GM21786 (cell line): Measurements from ENCODE around the gene B4GALT5.
"Not testable (repeated sequence)": the region's sequence is repeated elsewhere in the genome, so short reads cannot be mapped to it uniquely, and the experiment has no call there.

ENCODE experiments used
- ATAC-seq: cut with Tn5 transposase; IDR thresholded peaks from one replicate; pipeline ENCODE4 v1.9.1; 2021; ENCODE audit not compliant: unreplicated experiment

Gene B4GALT5, protein sequence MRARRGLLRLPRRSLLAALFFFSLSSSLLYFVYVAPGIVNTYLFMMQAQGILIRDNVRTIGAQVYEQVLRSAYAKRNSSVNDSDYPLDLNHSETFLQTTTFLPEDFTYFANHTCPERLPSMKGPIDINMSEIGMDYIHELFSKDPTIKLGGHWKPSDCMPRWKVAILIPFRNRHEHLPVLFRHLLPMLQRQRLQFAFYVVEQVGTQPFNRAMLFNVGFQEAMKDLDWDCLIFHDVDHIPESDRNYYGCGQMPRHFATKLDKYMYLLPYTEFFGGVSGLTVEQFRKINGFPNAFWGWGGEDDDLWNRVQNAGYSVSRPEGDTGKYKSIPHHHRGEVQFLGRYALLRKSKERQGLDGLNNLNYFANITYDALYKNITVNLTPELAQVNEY

DNA sequence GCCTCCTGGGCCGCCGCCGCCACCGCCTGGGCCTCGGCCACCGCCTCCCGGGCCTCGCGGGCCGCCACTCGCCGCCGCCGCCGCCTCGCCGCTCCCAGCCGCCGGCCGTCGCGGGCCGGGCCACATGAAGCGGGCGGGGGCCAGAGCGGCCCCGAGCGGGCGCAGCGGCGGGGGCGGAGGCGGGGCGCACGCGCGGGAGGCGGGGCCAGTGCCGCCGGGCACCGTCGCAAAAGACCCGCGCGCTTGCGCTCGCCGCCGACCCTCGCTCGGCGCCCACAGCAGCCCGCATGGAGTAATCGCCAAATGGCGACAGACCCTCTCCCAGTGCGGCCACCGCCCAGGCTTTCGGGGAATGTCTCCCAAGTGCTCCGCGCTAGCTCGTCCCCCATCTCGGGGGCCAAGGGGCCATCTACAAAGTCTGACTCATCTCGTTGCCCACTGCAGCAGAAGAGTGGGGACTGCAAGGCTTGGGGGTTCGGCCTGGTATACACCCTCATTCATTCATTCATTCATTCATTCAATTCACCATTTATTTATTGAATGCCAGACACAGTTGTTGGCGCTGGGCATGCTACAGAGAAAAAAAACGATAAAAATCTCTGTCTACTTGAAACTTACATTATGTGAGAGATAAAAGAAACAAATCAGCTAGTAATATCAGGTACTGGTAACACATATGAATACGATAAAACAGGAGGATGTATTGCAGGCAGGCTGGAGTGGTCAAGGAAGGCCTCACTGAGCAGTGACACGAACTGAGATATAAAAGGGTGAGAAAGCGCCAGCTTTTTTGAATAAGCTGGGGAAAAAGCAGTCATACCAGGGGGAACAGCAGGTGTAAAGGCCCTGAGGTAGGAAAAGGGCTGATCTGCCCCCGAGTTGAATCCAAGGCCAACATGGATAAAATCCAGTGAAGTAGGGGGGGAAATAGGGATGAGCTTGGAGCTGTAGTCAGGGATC lies at the start of gene B4GALT5:
B4GALT5 (minus strand) TSS at position 126 of the 960 bp plus-strand sequence. CDS start 188 bp downstream, outside the sequence.
- ATAC-seq: peak; percentile 72

DNA sequence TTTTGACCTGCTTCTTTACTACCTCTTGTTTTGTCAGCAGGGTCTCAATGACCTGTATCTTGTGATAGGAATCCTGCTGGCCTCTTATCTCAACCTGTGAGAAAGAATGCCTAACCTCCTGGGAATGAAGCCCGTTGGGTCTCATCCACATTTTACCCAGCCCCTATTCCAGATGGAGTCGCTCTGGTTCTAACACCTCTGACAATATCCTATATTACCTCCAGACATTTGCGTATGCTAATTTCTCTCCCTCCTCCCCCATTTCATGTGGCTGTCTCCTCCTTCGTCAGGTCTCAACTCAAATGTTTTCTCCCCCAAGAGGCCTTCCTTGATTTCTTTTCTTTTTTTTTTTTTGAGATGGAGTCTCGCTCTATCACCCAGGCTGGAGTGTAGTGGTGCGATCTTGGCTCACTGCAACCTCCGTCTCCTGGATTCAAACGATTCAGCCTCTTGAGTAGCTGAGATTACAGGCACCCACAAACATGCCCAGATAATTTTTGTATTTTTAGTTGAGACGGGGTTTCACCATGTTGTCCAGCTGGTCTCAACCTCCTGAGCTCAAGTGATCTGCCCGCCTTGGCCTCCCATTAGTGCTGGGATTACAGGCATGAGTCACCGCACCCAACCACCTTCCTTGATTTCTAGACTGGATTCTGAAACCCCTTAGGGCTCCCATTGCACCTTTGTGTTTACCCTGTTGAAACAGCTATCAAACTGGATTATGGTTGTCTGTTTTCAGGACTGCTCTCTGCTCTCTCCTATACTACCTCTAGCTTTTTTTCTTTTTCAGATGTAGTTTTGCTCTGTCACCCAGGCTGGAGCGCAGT lies 49.5 kb upstream of the B4GALT5 start:
- ATAC-seq: no peak

DNA sequence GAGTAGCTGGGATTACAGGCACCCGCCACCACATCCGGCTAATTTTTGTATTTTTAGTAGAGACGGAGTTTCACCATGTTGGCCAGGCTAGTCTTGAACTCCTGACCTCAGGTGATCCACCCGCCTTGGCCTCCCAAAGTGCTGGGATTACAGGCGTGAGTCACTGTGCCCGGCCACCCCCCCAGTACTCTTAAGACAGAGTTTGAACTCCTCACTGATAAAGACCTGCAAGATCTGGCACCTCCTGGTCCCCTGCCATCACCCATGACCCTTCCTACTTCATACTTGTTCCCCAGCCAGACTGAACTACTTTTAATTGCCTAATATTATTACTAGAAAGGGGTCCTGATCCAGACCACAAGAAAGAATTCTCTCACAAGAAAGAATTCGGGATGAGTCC lies 48.2 kb upstream of the B4GALT5 start:
- ATAC-seq: not testable (repeated sequence)

DNA sequence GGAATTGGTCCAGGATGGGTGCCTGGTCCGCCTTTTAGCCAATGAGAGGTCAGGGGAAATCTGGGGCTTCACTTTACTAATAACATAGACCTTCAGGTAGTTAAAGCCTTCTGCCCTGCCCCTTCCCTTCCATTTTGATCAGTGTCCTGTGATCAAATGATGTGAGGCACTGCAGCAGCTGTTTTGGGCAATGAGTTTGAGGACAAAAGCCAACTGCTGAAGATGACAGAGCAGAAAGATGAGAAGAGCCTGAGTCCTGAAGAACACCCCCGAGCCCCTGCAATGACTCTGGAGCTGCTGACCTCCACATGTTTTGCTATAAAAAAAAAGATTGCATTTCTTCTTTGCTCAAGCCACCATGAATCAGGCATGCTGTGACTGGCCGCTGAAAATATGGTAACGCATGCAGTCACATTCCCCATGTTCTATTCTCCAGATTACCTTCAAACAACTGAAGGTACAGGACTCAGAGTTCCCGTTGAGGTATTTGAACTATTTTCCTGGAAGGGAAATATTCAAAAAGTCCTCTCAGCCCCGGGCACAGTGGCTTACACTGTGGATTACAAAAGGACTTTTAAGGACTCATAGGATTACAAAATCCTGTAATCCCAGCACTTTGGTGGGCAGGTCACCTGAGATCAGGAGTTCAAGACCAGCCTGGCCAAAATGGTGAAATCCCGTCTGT lies 45.7 kb upstream of the B4GALT5 start:
- no peak for ATAC-seq

DNA sequence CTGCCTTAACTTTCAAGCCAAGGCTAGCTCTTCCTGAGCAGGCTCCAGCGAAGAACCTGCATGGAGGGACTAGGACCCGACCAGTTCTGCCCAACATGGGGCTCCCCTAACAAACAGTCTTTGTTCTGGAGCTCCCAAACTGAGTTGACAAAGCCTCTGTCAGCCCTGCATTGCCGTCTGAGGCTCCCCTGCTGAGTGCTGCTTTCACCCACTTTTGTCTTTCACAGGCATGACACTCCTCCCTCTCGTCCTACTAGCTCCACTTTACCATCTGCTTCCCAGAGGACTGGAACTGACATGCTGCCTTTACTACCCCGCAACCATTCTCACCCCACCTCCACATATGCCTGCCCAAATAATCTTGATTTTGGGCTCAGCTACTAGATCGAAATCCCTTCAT lies 45.1 kb upstream of the B4GALT5 start:
- ATAC-seq: no peak

DNA sequence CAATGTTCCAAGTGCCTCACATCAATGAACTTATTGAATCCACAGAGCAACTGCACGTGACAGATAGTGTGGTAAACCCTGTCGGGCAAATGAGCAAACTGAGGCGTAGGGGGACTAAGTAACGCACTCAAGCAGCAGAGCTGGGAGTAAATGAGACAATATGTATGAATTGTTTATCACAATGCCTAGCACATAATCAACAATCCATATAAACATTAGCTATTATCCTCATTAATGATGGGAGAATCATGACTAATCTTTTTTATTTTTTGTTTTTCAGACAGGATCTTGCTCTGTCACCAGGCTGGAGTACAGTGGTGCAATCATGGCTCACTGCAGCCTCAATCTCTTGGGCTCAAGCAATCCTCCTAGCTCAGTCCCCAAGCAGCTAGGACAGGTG lies 43.9 kb upstream of the B4GALT5 start:
- no peak for ATAC-seq

DNA sequence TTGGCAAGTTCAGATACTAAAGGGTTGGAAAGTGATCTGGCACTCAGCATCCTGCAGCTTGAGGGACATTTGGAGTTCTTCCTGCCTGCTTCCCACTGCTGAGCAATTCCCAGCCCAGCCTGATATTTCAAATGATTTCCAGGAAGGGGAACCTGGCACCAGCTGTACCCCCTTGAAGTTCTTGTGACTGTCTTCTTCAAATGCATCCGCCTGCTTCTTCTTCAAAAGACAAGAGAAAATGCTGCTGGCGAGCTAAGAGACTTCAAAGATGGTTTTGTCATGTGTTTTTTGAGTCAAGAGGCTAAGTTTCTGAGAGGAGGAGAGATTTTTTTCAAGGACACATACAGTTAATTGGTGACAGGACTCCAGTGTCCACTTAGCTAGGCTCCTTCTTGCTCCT lies 42.6 kb upstream of the B4GALT5 start:
- ATAC-seq: no peak

DNA sequence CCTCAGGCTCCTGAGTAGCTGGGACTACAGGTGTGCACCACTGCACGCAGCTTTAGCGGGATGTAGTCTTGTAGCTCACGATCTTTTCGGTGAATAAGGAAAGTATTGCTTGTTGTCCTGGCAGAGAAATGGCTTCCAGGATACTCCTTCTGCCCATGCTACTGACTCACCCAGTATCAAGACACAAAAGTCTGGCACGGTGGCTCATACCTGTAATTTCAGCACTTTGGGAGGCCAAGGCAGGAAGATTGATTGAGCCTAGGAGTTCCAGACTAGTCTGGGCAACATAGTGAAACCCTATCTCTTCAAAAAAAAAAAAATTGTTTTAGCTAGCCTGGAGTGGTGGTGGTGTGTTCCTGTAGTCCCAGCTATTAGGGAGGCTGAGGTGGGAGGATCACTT lies 40.9 kb upstream of the B4GALT5 start:
- ATAC-seq: no peak

DNA sequence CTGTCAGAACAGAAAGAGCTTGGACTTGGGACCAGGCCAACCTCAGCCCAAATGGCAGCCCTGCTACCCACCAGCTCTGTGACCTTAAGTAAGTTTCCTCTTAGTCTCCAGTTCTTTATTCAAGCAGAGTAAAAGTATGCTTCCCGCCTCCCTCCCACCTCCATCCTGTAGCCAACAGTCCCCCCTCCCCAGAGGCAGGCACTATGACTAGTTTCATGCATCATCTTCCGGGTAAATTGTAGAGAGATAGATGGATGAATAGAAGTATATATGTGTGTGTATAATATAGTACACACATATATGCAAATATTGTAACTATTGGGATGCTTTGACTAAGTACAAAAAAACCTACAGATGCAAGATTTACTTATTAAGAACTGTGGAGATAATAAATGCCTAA lies 39.5 kb upstream of the B4GALT5 start:
- no peak for ATAC-seq

DNA sequence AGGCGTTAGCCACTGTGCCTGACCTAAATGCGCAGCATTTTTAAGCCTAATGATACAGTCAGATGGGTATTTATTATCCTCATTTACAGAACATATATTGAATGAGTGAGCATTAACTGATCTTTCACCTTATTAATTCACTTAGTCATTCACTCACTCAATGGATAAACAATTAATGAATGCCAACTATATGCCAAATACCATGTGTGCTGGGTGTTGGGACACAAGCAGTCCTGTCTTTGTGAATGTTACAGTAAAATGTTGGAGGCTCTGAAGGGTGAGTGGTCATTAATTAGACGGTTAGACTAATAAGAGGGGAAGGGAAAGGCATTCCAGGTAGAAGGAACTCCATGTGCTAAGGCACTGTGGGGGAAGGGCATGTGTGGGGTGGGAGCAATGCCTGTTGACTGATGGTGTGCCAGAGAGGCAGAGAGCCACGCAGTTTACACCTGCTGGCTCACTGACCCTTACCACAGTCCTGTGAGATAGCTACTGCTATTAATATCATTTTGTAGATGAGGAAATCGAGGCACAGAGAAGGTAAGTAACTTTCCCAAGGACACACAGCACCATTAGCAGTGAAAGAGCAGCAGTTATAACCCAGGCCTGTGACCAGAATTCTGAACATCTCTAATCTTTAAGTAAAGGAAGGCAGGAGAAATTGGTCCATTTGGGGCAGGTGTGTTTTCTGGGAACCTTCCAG lies 38.7 kb upstream of the B4GALT5 start:
- no peak for ATAC-seq

DNA sequence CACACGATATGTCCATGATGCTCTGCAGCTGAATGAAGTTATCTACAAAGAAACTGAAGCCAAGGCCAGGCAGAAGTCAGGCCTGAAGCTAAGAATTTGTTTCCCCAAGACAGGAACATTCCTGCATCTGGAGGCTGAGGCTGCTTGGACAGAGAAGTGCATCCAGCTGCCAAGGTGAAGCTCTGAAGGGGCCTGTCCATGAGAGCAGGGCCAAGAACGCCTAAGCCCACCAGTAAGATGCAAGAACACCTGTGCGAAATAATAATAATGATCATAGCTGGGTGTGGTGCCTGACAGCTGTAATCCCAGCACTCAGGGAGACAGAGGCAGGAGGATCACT lies 37.7 kb upstream of the B4GALT5 start:
- no peak for ATAC-seq

DNA sequence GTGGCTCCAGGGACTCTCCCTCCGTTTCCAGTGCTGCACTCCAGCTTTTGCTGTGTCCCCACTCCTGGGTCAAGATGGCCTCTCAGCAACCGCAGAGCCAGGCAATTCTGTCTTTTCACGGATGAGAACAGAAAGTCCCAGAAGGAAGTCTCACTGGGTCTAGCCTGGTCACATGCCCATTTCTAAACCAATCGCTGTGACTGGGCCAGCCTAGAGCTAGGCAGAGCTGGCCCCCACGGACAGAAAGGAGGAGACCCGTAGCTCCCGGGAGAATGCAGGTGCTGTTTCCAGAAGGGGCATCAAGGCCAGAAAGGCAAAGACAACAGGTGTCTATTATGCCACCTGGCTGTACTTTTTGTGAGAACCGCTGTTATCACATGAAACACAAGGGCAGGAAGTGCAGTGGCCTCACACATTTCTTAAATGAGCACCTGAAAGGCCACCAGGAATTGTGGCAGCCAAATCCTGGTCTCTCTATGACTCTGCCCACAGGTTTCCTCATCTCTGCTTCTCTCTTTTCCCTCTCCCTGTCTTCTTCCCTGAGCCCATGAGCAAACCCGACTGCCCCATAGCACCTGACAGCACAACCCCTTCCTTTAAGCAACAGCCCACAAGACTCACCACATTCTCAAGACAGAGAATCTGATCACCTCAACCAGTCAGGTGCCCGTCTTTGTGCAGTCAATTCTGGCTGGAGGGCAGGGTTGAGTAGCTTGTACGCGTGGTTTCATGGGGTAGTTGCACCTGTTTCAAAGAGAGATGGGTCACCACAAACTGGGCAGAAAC lies 37.1 kb upstream of the B4GALT5 start:
- ATAC-seq: peak; percentile 76

DNA sequence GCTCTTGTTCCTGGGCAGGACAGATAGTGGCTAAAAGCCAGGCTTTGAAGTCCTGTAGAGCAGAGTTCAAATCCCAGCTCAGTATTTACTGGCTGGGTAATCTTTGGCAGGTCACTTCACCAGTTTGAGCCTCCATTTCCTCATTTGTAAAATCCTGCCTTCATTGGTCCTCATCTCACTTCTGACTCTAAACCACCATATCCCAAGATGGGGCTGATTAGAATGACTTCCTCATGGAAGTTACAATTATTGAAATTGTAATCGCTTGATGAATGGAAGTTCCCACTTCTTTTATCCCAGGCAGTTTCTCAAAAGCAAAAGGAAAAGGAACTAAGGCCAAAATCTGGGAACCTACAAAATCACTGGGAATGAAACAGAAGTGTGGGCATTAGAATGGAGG lies 35.9 kb upstream of the B4GALT5 start:
- ATAC-seq: no peak

DNA sequence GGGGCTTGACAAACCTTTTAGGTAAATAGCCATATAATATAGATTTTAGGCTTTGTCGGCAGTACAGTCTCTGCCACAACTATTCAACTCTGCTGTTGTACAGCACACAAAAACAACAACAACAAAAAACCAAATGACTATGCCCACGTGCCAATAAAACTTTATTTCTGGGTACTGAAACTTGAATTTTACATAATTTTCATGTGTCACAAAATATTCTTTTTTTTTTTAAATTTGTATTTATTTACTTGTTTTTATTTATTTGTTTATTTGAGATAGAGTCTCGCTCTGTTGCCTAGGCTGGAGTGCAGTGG lies 34.8 kb upstream of the B4GALT5 start:
- ATAC-seq: no peak

DNA sequence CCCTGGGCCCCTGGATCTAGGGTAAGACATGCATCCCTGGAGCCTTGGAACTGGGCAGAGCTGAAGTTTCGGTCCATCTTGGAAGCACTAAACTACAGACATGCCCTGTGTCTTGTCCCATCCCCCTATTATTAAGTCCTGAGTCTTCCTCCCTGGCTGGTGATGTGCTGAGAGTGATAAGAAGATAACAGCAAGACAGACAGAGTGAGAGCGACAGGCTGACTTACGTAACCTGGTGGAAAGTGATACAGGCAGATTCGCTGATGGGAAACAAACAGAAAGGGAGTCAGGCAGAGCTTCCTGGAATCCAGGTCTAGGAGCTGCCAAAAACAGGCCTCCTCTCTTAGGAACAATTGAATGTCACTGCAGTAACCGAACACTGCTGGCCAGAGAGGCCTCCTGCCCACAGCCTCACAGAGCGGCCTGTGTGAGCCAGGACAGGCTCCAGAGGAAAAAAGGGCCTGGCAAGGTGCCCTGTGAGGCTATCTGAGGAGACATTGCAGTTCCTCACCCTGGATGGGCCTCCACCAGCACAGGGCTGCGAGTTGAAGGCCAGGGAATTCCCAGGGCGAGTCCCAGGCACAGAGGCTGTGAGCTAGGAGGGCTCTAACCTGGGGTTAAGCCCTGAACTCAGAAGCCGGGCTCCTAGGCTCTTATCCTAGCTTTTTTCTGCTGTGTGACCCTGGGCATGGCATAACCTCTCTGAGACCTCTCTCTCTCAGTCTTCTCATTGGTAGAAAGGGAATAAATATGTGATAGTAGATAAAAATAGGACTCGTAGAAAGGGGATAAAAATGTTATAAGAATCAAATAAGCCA lies 34.2 kb upstream of the B4GALT5 start:
- ATAC-seq: no peak

DNA sequence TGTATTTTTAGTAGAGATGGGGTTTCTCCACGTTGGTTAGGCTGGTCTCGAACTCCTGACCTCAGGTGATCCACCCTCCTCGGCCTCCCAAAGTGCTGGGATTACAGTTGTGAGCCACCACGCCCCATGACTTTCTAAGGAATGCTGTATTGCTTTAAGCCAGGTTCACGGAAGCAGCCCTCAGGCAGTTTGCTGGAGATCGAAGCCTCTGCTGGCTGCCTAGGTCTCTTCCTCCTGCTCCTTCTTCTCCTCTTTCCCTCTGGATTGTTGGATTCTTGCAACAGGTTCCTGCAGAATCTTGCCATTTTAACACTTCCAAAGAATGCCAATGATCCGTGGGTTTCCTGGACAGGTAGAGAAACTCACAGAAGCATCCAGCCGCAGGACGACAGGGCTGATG lies 29.3 kb upstream of the B4GALT5 start:
- no peak for ATAC-seq

DNA sequence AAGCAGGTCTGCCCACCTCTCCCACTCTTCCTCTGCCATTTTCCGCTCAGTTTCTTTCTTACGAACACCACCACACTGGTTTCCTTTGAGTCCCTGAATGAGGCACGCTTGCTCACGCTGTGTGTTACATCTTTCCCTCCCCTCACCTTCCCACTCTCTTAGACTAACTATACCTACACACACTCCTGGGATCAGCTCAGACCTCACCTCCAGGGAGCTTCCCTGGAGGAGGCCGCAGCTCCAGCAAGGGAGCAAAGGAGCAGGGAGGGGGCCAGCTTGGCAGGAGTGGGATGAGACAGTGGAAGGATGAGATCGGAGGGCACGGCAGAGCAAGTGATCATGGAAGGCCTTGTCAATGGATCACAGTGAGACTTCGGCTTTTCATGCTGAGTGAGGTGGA lies 28.3 kb upstream of the B4GALT5 start:
- ATAC-seq: no peak

DNA sequence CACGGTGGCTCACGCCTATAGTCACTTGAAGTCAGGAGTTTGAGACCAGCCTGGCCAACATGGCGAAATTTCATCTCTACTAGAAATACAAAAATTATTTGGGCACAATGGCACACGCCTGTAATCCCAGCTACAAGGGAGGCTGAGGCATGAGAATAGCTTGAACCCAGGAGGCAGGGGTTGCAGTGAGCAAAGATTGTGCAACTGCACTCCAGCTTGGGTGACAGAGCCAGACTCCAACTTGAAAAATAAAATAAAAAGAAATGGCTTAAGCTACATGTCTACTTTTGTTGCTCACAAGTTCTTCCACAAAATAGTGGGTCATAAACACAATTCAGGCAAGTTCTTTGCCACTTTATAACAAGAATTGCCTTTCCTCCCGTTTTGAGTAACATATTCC lies 27.1 kb upstream of the B4GALT5 start:
- no peak for ATAC-seq

DNA sequence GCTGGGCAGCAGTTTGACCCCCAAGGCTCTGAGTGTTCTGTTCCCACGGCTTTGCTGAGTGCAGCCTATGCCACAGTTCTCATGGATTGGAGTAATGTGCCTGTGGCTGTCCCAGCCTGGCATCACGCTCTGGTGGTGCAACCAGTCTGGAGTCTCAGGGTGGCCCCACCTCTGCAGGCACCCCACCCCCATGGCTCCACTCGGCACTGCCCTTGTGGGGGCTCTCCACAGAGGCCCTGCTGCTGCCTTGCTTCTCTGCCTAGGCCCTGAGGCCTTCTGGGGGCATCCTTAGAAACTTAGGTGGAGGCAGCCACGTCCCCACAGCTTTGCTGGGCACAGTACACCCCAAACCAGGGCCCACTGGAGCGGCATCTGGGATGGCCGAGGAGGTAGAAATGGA lies 25.4 kb upstream of the B4GALT5 start:
- no peak for ATAC-seq
